ENCODE measurements around the gene SLC30A7. TPM values are rescaled to one million over a fixed set of nuclear protein-coding genes. Genes with fewer than 3 reads are reported as not detected.

SLC30A7 gene
- polyA plus RNA-seq, 1 of the 3 experiments (the other 2 are of a cell fraction): 4.0 TPM

GRCh38 chr1:101003012-101003650, 107.2 kb downstream of the SLC30A7 start (continued):
- no peak for TF ChIP-seq NFIC (IDR thresholded peaks at IDR 0.05; ENCODE audit: borderline replicate concordance)
- TF ChIP-seq MXI1 (IDR thresholded peaks at IDR 0.05; ENCODE audit: low read depth, low read length): no peak
- TF ChIP-seq FOXM1 (IDR thresholded peaks at IDR 0.05; ENCODE audit: low read depth): no peak

GRCh38 chr1:101004061-101004460, 108.2 kb downstream of the SLC30A7 start:
- Histone ChIP-seq H2AFZ (ENCODE audit: low read depth) (no peak overlapping the region), H3F3A (replicated peaks; ENCODE audit: insufficient read depth) (peaks cover 6% of the 10 kb centered on the region), H3K27me3 (ENCODE audit: insufficient read depth) (no peaks in the 10 kb centered on the region), H3K36me3 (replicated peaks in 1 of 2; ENCODE audit: control insufficient read depth in 1 of 2, insufficient read depth in 2 of 2, low read length in 1 of 2) (peaks cover 18 to 27% of the 10 kb centered on the region in 2 experiments), H3K79me2 (ENCODE audit: insufficient read depth) (no peaks in the 10 kb centered on the region), H4K20me1 (ENCODE audit: insufficient read depth) (no peaks in the 10 kb centered on the region), H3K4me1 (ENCODE audit: control insufficient read depth in 1 of 2, insufficient read depth in 2 of 2, low read depth in 1 of 2, low read length in 1 of 2) (peaks cover 0 to 8% of the 10 kb centered on the region in 2 experiments; a peak in 2 of 4 replicates), H3K9me3 (no peaks in the 10 kb centered on the region), H3K9me2 (no peaks in the 10 kb centered on the region), H3K4me3 (ENCODE audit: low read depth in 2 of 2, low read length in 1 of 2) (no peak overlapping the region), H3K9ac (no peak overlapping the region), H3K27ac (ENCODE audit: low read depth in 2 of 2, low read length in 1 of 2) (no peak overlapping the region), H3K4me2 (no peak overlapping the region)
- no peak for DNase-seq
- WGBS (ENCODE audit: low lambda C conversion rate): 79% methylated on average over 1 of the region's 1 CpG
- TF ChIP-seq NFIC (IDR thresholded peaks at IDR 0.05; ENCODE audit: borderline replicate concordance): no peak
- TF ChIP-seq MEF2A (IDR thresholded peaks at IDR 0.05; ENCODE audit: borderline replicate concordance, low read depth): no peak
- TF ChIP-seq, protein P1, sequence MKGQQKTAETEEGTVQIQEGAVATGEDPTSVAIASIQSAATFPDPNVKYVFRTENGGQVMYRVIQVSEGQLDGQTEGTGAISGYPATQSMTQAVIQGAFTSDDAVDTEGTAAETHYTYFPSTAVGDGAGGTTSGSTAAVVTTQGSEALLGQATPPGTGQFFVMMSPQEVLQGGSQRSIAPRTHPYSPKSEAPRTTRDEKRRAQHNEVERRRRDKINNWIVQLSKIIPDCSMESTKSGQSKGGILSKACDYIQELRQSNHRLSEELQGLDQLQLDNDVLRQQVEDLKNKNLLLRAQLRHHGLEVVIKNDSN (IDR thresholded peaks at IDR 0.05; ENCODE audit: borderline replicate concordance, low read depth): no peak
- no peak for TF ChIP-seq RXRA (IDR thresholded peaks at IDR 0.05; ENCODE audit: borderline replicate concordance, low read depth)
- TF ChIP-seq ELF1 (IDR thresholded peaks at IDR 0.05): no peak
- TF ChIP-seq PBX3 (IDR thresholded peaks at IDR 0.05): no peak
- no peak for TF ChIP-seq MAX (IDR thresholded peaks at IDR 0.05; ENCODE audit: low read depth)
- TF ChIP-seq CHD2 (IDR thresholded peaks at IDR 0.05; ENCODE audit: low read length, partially characterized antibody): no peak
- no peak for TF ChIP-seq POLR2AphosphoS5 (IDR thresholded peaks at IDR 0.05; ENCODE audit: low read depth, low read length)
- no peak for TF ChIP-seq JUND (IDR thresholded peaks at IDR 0.05)
- TF ChIP-seq SMC3 (IDR thresholded peaks at IDR 0.05; ENCODE audit: low read depth, low read length): no peak
- TF ChIP-seq RAD21 (IDR thresholded peaks at IDR 0.05; ENCODE audit: low read length): no peak
- TF ChIP-seq MXI1 (IDR thresholded peaks at IDR 0.05; ENCODE audit: low read depth, low read length): no peak
- no peak for TF ChIP-seq GABPA (IDR thresholded peaks at IDR 0.05; ENCODE audit: low read depth)
- no peak for TF ChIP-seq RFX5 (IDR thresholded peaks at IDR 0.05; ENCODE audit: low read length)
- TF ChIP-seq USF2 (IDR thresholded peaks at IDR 0.05; ENCODE audit: borderline replicate concordance, low read depth, low read length): no peak
- TF ChIP-seq RCOR1 (IDR thresholded peaks at IDR 0.05; ENCODE audit: low read length): no peak
- no peak for TF ChIP-seq EP300 (IDR thresholded peaks at IDR 0.05; ENCODE audit: borderline replicate concordance in 1 of 2, low read depth in 1 of 2, low read length in 1 of 2)
- POLR2A ChIA-PET: no interaction called here
- CTCF ChIA-PET: interaction anchor here (0.7 to 2.2 kb wide), 2 partner anchors 82 to 284 kb away, joined by 3 to 7 read pairs; no protein-coding TSS in a partner anchor
